ENCODE data around the gene PKN1. TPM values are rescaled to one million over a fixed set of nuclear protein-coding genes. Genes with fewer than 3 reads are reported as not detected.

PKN1 gene
- total and polyA plus RNA-seq, 10 of the 15 experiments (the other 5 are each of a cell fraction or from before 2014, with no cell fraction given), result 1.0 to 189 (median 52.7) TPM

DNA sequence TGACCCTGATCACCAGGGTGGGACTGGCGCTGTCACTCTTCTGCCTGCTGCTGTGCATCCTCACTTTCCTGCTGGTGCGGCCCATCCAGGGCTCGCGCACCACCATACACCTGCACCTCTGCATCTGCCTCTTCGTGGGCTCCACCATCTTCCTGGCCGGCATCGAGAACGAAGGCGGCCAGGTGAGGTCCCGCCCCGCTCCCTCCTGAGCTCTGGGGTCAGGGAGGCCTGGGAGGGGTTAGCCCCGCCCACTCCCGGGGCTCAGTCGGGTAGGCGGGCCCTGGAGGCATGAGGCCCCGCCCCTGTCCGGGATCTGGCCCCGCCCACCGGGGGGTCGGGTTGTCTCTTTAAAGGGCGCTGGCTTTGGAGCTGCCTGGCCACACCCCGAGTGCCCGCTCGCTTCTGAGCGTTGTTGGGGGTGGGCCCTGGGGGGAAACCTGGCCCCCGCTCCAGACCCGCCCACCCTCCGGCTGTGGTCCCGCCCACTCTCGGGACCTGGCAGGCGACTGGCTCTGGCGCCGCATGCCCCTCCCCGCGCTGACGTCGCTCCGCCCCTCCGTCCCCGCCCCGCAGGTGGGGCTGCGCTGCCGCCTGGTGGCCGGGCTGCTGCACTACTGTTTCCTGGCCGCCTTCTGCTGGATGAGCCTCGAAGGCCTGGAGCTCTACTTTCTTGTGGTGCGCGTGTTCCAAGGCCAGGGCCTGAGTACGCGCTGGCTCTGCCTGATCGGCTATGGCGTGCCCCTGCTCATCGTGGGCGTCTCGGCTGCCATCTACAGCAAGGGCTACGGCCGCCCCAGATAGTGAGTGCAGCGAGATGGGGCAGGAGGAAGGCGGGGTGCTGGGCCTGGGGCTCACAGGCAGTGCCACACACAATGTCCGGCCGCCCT, 27.1 kb upstream of the PKN1 start:
- DNase-seq (ENCODE audit: low read depth, low spot score) (peak; percentile 48), FAIRE-seq (no peak), ATAC-seq (peak; percentile 86)
- Histone ChIP-seq H3K27me3 (replicated peaks in 1 of 2; ENCODE audit: control insufficient read depth in 2 of 2, insufficient read depth in 2 of 2, low read length in 1 of 2) (no peaks in the 10 kb centered on the region), H3K4me2 (ENCODE audit: control insufficient read depth, insufficient read depth) (0 out of 2 replicates have a peak overlapping the region, but pooled peaks have one; percentile 17), H3K36me3 (ENCODE audit: control insufficient read depth in 2 of 2, insufficient read depth in 2 of 2, low read length in 1 of 2) (peaks cover 37 to 58% of the 10 kb centered on the region in 2 experiments), H4K20me1 (ENCODE audit: control insufficient read depth, insufficient read depth) (peaks cover 3% of the 10 kb centered on the region; the same call in 1 of the 2 replicates), H3K9me3 (replicated peaks; ENCODE audit: control insufficient read depth, insufficient read depth, low read length) (no peaks in the 10 kb centered on the region; the same call in 2 of the 3 replicates), H3K79me2 (ENCODE audit: control insufficient read depth, insufficient read depth, low read length) (no peaks in the 10 kb centered on the region; the same call in 1 of the 2 replicates), H3K9ac (ENCODE audit: control insufficient read depth, insufficient read depth, low read length) (no peak overlapping the region), H2AFZ (ENCODE audit: control insufficient read depth, low read depth, low read length) (no peak overlapping the region), H3K4me3 (no peak overlapping the region), H3K27ac (ENCODE audit: control insufficient read depth, insufficient read depth) (no peak overlapping the region), H3K4me1 (ENCODE audit: control insufficient read depth, insufficient read depth, low read length) (peaks cover 3% of the 10 kb centered on the region; the same call in 1 of the 2 replicates)
- 43% methylated on average over 52 of the region's 61 CpGs for WGBS (ENCODE audit: insufficient coverage, insufficient replicate concordance, low lambda C conversion rate, missing lambda C conversion rate)
- ChIA-PET CTCF (interaction anchor here (0.5 to 7.1 kb wide), 23 partner anchors 8 to 1683 kb away, joined by 3 to 125 read pairs (median 5); partner anchors contain the start of genes ADGRE5, DDX39A and TNPO2), POLR2A (interaction anchor here (0.5 to 4.0 kb wide), 4 partner anchors 19 to 48 kb away, joined by 3 to 38 read pairs (median 6); no protein-coding TSS in a partner anchor), SMC1A (ENCODE audit: uncharacterized antibody, unreplicated experiment) (interaction anchor here (0.6 to 3.3 kb wide), 11 partner anchors 9 to 189 kb away, joined by 3 to 25 read pairs (median 5); no protein-coding TSS in a partner anchor), RAD21 (ENCODE audit: unreplicated experiment) (interaction anchor here (0.6 to 4.6 kb wide), 19 partner anchors 9 to 291 kb away, joined by 3 to 94 read pairs (median 7); partner anchors contain the start of gene ASF1B)
- in situ Hi-C loops (cut with MboI), result no loop called here
- intact Hi-C loops (cut with micrococcal nuclease; ENCODE audit: unreplicated experiment), result loop anchor here (2.0 to 5.0 kb wide), 2 partner anchors 45 to 269 kb away; partner anchors contain the start of gene ASF1B
- BruUV-seq (replicated peaks), result no TSS peak
- TF ChIP-seq BHLHE40 (IDR thresholded peaks at IDR 0.05; ENCODE audit: borderline replicate concordance in 1 of 2, low read depth in 2 of 2, low read length in 1 of 2) (peak in 1 of 2 experiments; percentile 52; a peak in 1 of 4 replicates), CHD2 (IDR thresholded peaks at IDR 0.05; ENCODE audit: borderline replicate concordance, low read depth, low read length) (no peak), EGR1 (IDR thresholded peaks at IDR 0.05; ENCODE audit: borderline replicate concordance in 1 of 2, low read depth in 2 of 2, low read length in 2 of 2) (peak in 1 of 2 experiments; percentile 30; a peak in 1 of 3 replicates), MXI1 (IDR thresholded peaks at IDR 0.05; ENCODE audit: low read depth, low read length) (no peak), SRF (IDR thresholded peaks at IDR 0.05; ENCODE audit: low read depth in 2 of 2, low read length in 2 of 2) (0 out of 4 replicates have a peak, but pooled peaks of 1 of the 2 experiments have one; percentile 5), POLR2AphosphoS5 (IDR thresholded peaks at IDR 0.05; ENCODE audit: low read length) (peak; percentile 51; the same call in 1 of the 2 replicates), NFXL1 (IDR thresholded peaks at IDR 0.05; ENCODE audit: borderline replicate concordance) (no peak), ATF7 (IDR thresholded peaks at IDR 0.05; ENCODE audit: low read depth) (no peak), CBX3 (IDR thresholded peaks at IDR 0.05; ENCODE audit: borderline replicate concordance, low read depth) (no peak), NR2F1 (conservative IDR thresholded peaks at IDR 0.05) (peak; percentile 63), IRF4 (IDR thresholded peaks at IDR 0.05; ENCODE audit: low read depth, low read length) (no peak), SMAD1 (IDR thresholded peaks at IDR 0.05; ENCODE audit: low read depth, partially characterized antibody) (no peak), MTA2 (IDR thresholded peaks at IDR 0.05; ENCODE audit: low read depth) (no peak), RUNX3 (IDR thresholded peaks at IDR 0.05; ENCODE audit: low read length) (peak; percentile 26; the same call in 1 of the 2 replicates), NFYB (IDR thresholded peaks at IDR 0.05; ENCODE audit: insufficient read depth, low read depth, low read length) (0 out of 2 replicates have a peak, but pooled peaks have one; percentile 14), ZNF274 (IDR thresholded peaks at IDR 0.05; ENCODE audit: insufficient read depth, insufficient read length) (no peak)
- TF ChIP-seq, protein P1, sequence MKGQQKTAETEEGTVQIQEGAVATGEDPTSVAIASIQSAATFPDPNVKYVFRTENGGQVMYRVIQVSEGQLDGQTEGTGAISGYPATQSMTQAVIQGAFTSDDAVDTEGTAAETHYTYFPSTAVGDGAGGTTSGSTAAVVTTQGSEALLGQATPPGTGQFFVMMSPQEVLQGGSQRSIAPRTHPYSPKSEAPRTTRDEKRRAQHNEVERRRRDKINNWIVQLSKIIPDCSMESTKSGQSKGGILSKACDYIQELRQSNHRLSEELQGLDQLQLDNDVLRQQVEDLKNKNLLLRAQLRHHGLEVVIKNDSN (IDR thresholded peaks at IDR 0.05; ENCODE audit: borderline replicate concordance, extremely low read length, insufficient read depth, low read depth, low read length), result no peak

Data from GM12878 (cell line).